ENCODE measurements around the gene LTBP3.

Gene LTBP3

GRCh38 chr11:65553301-65554001, 4.7 kb downstream of the LTBP3 start:
- peak; percentile 43 for DNase-seq (ENCODE audit: low read depth)

GRCh38 chr11:65552388-65552951, 5.7 kb downstream of the LTBP3 start:
- no peak for DNase-seq (ENCODE audit: low read depth)

- peak; percentile 39 for DNase-seq (ENCODE audit: low read depth)
Measured at GRCh38 chr11:65551572-65552387, 6.4 kb downstream of the LTBP3 start.

- DNase-seq (ENCODE audit: low read depth) = no peak
Measured at GRCh38 chr11:65549096-65549495, 9.1 kb downstream of the LTBP3 start.

- no peak for DNase-seq (ENCODE audit: low read depth)
Measured at GRCh38 chr11:65548395-65548794, 9.8 kb downstream of the LTBP3 start.

GRCh38 chr11:65547446-65548125, 10.6 kb downstream of the LTBP3 start:
- DNase-seq (ENCODE audit: low read depth) = no peak

GRCh38 chr11:65546217-65546958, 11.8 kb downstream of the LTBP3 start:
- peak; percentile 97 for DNase-seq (ENCODE audit: low read depth)

GRCh38 chr11:65545853-65546216, 12.3 kb downstream of the LTBP3 start:
- no peak for DNase-seq (ENCODE audit: low read depth)

- no peak for DNase-seq (ENCODE audit: low read depth)
Measured at GRCh38 chr11:65542738-65543390, 15.3 kb downstream of the LTBP3 start.

- DNase-seq (ENCODE audit: low read depth) = no peak
Measured at GRCh38 chr11:65541093-65541982, 16.8 kb downstream of the LTBP3 start.

- peak; percentile 75 for DNase-seq (ENCODE audit: low read depth)
Measured at GRCh38 chr11:65540290-65541092, 17.7 kb downstream of the LTBP3 start.

- no peak for DNase-seq (ENCODE audit: low read depth)
Measured at GRCh38 chr11:65539744-65540289, 18.3 kb downstream of the LTBP3 start.

- DNase-seq (ENCODE audit: low read depth) = no peak
Measured at GRCh38 chr11:65538915-65539743, 19.0 kb downstream of the LTBP3 start.

GRCh38 chr11:65538232-65538914, 19.8 kb downstream of the LTBP3 start:
- DNase-seq (ENCODE audit: low read depth) = no peak

- no peak for DNase-seq (ENCODE audit: low read depth)
Measured at GRCh38 chr11:65537620-65538231, 20.4 kb downstream of the LTBP3 start.

GRCh38 chr11:65537296-65537597, 20.9 kb downstream of the LTBP3 start:
- no peak for DNase-seq (ENCODE audit: low read depth)
